Ishikawa (cell line): ENCODE data around the gene FUBP3.

Experiments used
- EP300 ChIP-seq: IDR thresholded peaks from 2 replicates; pipeline ENCODE4 v1.6.1; 2012; ENCODE audit warnings: borderline replicate concordance
- FOXM1 ChIP-seq: IDR thresholded peaks from 2 replicates; pipeline ENCODE4 v1.6.1; 2012; ENCODE audit warnings: low read depth, borderline replicate concordance
- MAX ChIP-seq: IDR thresholded peaks from 2 replicates; pipeline ENCODE4 v1.6.1; 2012
- NFIC ChIP-seq: IDR thresholded peaks from 2 replicates; pipeline ENCODE4 v1.6.1; 2012
- RAD21 ChIP-seq: IDR thresholded peaks from 2 replicates; pipeline ENCODE4 v1.6.1; 2012; ENCODE audit warnings: low read depth
- TAF1 ChIP-seq: IDR thresholded peaks from 2 replicates; pipeline ENCODE4 v1.6.1; 2012; ENCODE audit warnings: low read depth, mild to moderate bottlenecking
- TCF12 ChIP-seq: IDR thresholded peaks from 2 replicates; pipeline ENCODE4 v1.6.1; 2012; ENCODE audit warnings: low read depth
- TEAD4 ChIP-seq: IDR thresholded peaks from 2 replicates; pipeline ENCODE4 v1.6.1; 2012
- YY1 ChIP-seq: IDR thresholded peaks from 2 replicates; pipeline ENCODE4 v1.6.1; 2012; ENCODE audit warnings: low read depth
- TF ChIP-seq, protein P1 (sequence below): IDR thresholded peaks from 2 replicates; pipeline ENCODE4 v1.6.1; 2012; ENCODE audit warnings: low read depth, mild to moderate bottlenecking

DNA sequence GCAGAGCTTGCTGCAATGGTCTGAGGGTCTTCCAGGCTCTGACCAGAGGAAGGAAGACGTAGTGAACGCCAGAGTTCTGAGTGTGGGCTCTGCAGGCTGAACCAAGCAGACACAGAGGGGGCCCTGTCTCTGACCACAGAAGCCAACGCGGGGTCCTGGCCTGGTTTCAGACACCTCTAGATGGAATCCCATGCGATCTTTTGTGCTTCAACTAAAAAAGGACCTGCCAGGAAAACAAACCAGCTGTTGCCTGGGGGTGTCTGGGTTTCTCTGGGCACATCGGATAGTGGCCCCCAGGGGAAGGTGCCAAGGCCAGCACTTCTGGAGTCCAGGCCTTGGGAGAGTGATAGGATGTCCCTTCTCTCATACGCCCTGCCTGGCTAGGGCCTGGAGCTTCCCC, 97.9 kb downstream of the FUBP3 start:
- no peak for TF ChIP-seq EP300
- TF ChIP-seq, protein P1, sequence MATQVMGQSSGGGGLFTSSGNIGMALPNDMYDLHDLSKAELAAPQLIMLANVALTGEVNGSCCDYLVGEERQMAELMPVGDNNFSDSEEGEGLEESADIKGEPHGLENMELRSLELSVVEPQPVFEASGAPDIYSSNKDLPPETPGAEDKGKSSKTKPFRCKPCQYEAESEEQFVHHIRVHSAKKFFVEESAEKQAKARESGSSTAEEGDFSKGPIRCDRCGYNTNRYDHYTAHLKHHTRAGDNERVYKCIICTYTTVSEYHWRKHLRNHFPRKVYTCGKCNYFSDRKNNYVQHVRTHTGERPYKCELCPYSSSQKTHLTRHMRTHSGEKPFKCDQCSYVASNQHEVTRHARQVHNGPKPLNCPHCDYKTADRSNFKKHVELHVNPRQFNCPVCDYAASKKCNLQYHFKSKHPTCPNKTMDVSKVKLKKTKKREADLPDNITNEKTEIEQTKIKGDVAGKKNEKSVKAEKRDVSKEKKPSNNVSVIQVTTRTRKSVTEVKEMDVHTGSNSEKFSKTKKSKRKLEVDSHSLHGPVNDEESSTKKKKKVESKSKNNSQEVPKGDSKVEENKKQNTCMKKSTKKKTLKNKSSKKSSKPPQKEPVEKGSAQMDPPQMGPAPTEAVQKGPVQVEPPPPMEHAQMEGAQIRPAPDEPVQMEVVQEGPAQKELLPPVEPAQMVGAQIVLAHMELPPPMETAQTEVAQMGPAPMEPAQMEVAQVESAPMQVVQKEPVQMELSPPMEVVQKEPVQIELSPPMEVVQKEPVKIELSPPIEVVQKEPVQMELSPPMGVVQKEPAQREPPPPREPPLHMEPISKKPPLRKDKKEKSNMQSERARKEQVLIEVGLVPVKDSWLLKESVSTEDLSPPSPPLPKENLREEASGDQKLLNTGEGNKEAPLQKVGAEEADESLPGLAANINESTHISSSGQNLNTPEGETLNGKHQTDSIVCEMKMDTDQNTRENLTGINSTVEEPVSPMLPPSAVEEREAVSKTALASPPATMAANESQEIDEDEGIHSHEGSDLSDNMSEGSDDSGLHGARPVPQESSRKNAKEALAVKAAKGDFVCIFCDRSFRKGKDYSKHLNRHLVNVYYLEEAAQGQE, result no peak
- no peak for TF ChIP-seq MAX
- TF ChIP-seq RAD21, result no peak
- no peak for TF ChIP-seq NFIC
- no peak for TF ChIP-seq FOXM1
- no peak for TF ChIP-seq YY1
- TF ChIP-seq TCF12, result no peak
- TF ChIP-seq TAF1, result no peak
- TF ChIP-seq TEAD4, result no peak
